AG09319 (cell line): ENCODE results near the gene SEC16B.
"Not testable (repeated sequence)": the region's sequence is repeated elsewhere in the genome, so short reads cannot be mapped to it uniquely, and the experiment has no call there.

Source experiments
- DNase-seq: peaks from one replicate; pipeline ENCODE4 v3.0.0-alpha.2; 2010; ENCODE audit warnings: low read depth; ENCODE audit errors: extremely low read depth
- TF ChIP-seq, protein P1 (sequence below): IDR thresholded peaks from 2 replicates; pipeline ENCODE4 v1.5.1; 2011; ENCODE audit warnings: low read depth, mild to moderate bottlenecking, inconsistent platforms, low read length, moderate library complexity

SEC16B gene

DNA sequence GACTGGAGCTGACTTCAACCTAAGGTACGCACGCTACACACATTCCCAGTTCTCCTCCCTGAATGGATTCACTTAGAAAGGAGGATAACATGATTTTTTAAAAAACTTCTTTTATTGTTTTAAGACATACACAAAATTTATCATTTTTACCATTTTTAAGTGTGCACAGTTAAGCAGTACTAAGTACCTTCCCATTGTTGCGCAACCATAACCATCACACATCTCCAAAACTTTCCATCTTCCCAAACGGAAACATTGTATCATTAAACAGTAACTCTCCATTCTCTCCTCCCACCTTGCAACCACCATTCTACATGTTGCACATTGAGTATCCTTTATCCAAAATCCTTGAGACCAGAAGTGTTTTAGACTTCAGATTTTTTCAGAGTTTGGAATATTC, 36.2 kb upstream of the SEC16B start:
- DNase-seq, result no peak

DNA sequence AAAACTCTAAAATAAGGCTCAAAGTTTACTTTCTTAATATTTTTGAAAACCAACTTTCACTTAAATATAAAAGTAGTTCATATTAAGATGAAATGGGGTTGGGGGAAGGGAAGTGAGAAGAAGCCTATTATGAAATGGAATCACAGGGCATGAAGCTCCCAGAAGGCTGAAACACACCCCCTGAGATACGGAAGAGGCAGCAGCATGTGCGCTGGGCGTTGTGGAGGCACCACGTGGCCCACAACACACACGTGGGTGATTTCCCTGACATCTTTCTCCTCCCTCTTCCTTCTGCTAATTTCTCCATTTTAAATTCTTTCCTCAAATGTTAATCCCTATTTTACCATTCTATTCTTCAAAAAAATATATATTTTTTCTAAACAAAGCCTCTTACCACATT, 35.6 kb upstream of the SEC16B start:
- no peak for DNase-seq
- TF ChIP-seq, protein P1, sequence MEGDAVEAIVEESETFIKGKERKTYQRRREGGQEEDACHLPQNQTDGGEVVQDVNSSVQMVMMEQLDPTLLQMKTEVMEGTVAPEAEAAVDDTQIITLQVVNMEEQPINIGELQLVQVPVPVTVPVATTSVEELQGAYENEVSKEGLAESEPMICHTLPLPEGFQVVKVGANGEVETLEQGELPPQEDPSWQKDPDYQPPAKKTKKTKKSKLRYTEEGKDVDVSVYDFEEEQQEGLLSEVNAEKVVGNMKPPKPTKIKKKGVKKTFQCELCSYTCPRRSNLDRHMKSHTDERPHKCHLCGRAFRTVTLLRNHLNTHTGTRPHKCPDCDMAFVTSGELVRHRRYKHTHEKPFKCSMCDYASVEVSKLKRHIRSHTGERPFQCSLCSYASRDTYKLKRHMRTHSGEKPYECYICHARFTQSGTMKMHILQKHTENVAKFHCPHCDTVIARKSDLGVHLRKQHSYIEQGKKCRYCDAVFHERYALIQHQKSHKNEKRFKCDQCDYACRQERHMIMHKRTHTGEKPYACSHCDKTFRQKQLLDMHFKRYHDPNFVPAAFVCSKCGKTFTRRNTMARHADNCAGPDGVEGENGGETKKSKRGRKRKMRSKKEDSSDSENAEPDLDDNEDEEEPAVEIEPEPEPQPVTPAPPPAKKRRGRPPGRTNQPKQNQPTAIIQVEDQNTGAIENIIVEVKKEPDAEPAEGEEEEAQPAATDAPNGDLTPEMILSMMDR, result no peak

More for the DNA sequence above, 36.2 kb upstream of the SEC16B start:
- TF ChIP-seq, protein P1, result no peak

DNA sequence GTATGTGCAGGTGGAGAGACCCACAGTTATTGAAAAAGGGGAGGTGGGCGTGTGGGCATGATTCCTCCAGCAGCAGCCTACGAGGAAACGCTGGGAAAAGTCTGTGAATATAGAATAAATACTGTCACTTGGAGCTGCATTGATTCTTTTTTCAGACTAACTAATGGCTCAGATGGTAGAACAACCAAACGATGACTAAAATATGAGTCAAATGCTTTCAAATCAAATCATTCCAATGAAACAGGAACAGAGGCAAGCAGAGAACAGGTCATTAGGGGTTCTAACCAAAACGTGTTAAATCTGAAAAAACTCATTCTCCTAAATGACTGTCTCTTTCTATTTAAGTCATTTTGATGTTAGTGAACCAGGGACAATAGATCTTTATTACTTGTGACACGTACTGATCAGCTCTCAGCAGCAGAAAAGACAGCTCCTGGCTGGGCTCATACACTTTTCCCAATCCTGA, 35.1 kb upstream of the SEC16B start:
- no peak for DNase-seq
- TF ChIP-seq, protein P1, result no peak

DNA sequence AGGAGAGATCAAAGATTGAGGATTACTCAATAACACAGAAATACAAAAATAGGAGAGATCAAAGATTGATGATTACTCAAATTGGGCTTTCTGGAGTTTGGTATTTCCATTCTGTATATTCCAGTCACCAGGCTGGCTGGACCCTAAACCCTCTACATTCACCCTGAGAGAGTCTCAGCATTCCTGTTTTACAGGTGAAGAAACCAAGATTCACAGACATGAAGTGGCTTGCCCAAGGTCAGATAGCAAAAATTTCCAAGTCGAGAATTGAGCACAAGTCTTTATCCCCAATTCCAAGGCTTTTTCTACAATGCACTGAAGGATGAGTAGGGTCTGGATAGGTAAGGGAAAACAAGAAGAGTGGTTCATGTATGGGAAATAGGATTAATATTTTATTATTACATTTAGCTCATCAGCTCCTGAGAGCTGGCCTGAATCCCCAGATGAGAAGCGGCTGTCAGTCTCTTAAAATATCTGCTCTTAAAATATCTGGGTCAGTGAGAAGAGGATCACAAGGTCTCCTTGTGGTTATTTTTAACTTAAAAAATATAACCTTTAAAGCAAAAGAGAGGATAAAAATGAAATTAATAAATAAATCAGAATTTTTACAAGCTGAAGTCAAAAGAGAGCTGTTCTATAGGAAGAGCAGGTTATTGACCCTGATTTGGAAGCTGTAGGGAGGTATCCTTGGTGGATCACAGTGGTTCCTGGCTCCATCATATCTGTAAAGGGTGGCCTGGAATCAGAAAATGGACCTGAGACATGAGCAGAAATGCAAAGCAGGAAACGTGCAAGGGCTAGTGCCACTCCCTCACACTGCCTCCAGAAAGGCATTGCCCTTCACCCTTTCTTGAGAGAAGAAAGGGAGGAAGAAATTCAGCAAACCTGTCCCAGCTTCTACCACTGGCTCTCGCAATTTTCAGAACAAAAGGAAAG, 29.1 kb upstream of the SEC16B start:
- TF ChIP-seq, protein P1, result no peak
- DNase-seq, result no peak

DNA sequence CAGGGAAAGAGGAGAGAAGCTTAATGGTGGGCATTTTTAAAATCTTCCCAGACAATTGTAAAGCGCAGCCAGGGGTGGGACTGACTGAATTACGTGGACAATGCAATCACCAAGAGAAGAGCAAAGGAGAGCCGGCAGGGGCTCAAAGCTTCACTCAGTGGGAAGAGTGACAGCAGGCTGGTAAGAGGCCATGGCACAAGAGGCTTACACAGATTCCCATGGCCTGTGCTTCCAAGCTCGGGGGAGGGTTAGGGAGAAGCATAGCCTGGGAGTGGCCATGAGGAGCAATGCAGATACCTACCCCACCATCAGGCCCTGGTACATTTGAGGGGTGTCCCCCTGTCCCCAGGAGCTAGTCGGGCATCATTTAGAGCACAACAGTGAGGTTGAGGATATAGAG, 27.1 kb upstream of the SEC16B start:
- DNase-seq, result no peak
- TF ChIP-seq, protein P1, result no peak

DNA sequence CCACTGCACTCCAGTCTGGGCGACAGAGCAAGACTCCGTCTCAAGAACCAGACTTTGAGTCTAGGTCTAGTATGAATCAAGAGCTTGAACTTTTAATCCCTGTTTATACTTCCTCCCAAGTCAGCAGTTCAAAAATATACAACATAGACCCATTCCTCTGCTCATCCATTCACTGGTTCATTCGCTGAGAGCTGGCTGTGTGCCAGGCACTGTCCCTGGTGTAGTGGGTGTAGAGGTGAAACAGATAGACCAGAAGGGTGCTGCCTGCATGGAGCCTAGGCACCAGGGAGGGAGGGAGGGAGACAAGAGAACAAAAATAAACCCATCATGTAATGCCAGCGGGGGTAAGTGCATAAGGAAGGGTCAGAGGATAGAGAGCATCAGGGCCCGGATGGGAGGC, 25.5 kb upstream of the SEC16B start:
- DNase-seq, result no peak
- TF ChIP-seq, protein P1, result no peak

DNA sequence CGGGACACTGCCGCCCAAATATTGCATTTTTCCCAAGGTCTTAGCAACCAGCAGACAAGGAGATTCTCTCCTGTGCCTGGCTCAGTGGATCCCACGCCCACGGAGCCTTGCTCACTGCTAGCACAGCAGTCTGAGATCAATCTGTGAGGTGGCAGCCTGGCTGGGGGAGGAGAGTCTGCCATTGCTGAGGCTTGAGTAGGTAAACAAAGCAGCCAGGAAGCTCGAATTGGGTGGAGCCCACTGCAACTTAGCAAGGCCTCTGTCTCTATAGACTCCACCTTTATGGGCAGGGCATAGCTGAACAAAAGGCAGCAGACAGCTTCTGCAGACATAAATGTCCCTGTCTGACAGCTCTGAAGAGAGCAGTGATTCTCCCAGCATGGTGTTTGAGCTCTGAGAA, 16.4 kb upstream of the SEC16B start:
- DNase-seq, result not testable (repeated sequence)
